Breast epithelium (tissue), 4 donors: ENCODE data around the gene R3HDM4. TPM values are rescaled to one million over a fixed set of nuclear protein-coding genes. Genes with fewer than 3 reads are reported as not detected.
A peak's percentile ranks its signal among the peaks of the same experiment; 100 is the strongest.

ENCODE experiments used
- DNase-seq, 2 donors: peaks; one replicate each; pipeline ENCODE4 v3.0.0-alpha.2; 2019; ENCODE audit warnings: low spot score in 2 of 2
- H3K27ac ChIP-seq, 2 donors: fragments of 200-600 bp; sonication (generic) in 1 of 2; one replicate each; pipeline ENCODE4 v1.5.1; 2016 to 2019; ENCODE audit warnings: mild to moderate bottlenecking in 1 of 2
- H3K27me3 ChIP-seq, 2 donors: fragments of 200-600 bp; sonication (generic) in 1 of 2; one replicate each; pipeline versions ENCODE4 v1.5.1 to v1.6.0; 2017 to 2019; ENCODE audit warnings: control low read depth in 1 of 2, mild to moderate bottlenecking in 1 of 2
- H3K36me3 ChIP-seq: fragments of 200-600 bp; one replicate; pipeline ENCODE4 v1.5.1; 2019
- H3K4me1 ChIP-seq, 2 donors: fragments of 200-600 bp; sonication (generic); one replicate each; pipeline ENCODE4 v1.5.1; 2016 to 2019; ENCODE audit warnings: control low read depth in 1 of 2
- H3K4me3 ChIP-seq, 3 donors: fragments of 200-600 bp; sonication (generic); 1 replicate in 2 of 3; 2 replicates in 1 of 3; pipeline ENCODE4 v1.5.1; 2016 to 2019; ENCODE audit warnings: mild to moderate bottlenecking in 3 of 3, moderate library complexity in 2 of 3
- H3K9me3 ChIP-seq, 2 donors: fragments of 200-600 bp; sonication (generic) in 1 of 2; one replicate each; pipeline ENCODE4 v1.5.1; 2016 to 2019; ENCODE audit warnings: control low read depth in 1 of 2
- POLR2A ChIP-seq: fragments of 450-650 bp; IDR thresholded peaks from one replicate; pipeline ENCODE4 v1.6.1; 2016; ENCODE audit warnings: antibody characterized with exemption, mild to moderate bottlenecking, moderate library complexity
- POLR2AphosphoS5 ChIP-seq, 3 donors: sonication (generic); formaldehyde crosslinking; IDR thresholded peaks; one replicate each; pipeline ENCODE4 v1.6.1; 2017; ENCODE audit warnings: antibody characterized with exemption in 3 of 3
- intact Hi-C: fragments of 100-400 bp; cut with DNase I; formaldehyde crosslinking; loops from one replicate; pipeline ENCODE4 v1.15.1; 2023; ENCODE audit warnings: low total_unique reads
- total RNA-seq, 3 donors: library from RNA; depleted of rRNA; stranded (reverse); fragments of >200 nt; gene quantifications; one replicate each; pipeline ENCODE4 v1.1.0, GENCODE V29; 2016
- TF ChIP-seq, protein P1 (sequence below), 3 donors: fragments of 450-650 bp; IDR thresholded peaks; one replicate each; pipeline ENCODE4 v1.5.1; 2016 to 2017; ENCODE audit warnings: antibody characterized with exemption in 3 of 3, mild to moderate bottlenecking in 3 of 3, moderate library complexity in 3 of 3

The R3HDM4 gene
- total RNA-seq, 3 donors from 2014 or later, result 31.8 to 41.6 (median 41.0) TPM

- Histone ChIP-seq H3K9me3 (no peaks in the 10 kb centered on the region), H3K4me1 (peaks cover 0 to 5% of the 10 kb centered on the region in 2 donors), H3K27me3 (no peaks in the 10 kb centered on the region), H3K27ac (no peak overlapping the region), H3K4me3 (no peak overlapping the region), H3K36me3 (no peaks in the 10 kb centered on the region)
- intact Hi-C loops, result no loop called here
- TF ChIP-seq POLR2AphosphoS5 (IDR thresholded peaks at IDR 0.05) (no peak), POLR2A (no peak)
- TF ChIP-seq, protein P1, sequence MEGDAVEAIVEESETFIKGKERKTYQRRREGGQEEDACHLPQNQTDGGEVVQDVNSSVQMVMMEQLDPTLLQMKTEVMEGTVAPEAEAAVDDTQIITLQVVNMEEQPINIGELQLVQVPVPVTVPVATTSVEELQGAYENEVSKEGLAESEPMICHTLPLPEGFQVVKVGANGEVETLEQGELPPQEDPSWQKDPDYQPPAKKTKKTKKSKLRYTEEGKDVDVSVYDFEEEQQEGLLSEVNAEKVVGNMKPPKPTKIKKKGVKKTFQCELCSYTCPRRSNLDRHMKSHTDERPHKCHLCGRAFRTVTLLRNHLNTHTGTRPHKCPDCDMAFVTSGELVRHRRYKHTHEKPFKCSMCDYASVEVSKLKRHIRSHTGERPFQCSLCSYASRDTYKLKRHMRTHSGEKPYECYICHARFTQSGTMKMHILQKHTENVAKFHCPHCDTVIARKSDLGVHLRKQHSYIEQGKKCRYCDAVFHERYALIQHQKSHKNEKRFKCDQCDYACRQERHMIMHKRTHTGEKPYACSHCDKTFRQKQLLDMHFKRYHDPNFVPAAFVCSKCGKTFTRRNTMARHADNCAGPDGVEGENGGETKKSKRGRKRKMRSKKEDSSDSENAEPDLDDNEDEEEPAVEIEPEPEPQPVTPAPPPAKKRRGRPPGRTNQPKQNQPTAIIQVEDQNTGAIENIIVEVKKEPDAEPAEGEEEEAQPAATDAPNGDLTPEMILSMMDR (IDR thresholded peaks at IDR 0.05), result no peak
- no peak for DNase-seq
Observed at GRCh38 chr19:953445-954271, 40.6 kb upstream of the R3HDM4 start.

DNA sequence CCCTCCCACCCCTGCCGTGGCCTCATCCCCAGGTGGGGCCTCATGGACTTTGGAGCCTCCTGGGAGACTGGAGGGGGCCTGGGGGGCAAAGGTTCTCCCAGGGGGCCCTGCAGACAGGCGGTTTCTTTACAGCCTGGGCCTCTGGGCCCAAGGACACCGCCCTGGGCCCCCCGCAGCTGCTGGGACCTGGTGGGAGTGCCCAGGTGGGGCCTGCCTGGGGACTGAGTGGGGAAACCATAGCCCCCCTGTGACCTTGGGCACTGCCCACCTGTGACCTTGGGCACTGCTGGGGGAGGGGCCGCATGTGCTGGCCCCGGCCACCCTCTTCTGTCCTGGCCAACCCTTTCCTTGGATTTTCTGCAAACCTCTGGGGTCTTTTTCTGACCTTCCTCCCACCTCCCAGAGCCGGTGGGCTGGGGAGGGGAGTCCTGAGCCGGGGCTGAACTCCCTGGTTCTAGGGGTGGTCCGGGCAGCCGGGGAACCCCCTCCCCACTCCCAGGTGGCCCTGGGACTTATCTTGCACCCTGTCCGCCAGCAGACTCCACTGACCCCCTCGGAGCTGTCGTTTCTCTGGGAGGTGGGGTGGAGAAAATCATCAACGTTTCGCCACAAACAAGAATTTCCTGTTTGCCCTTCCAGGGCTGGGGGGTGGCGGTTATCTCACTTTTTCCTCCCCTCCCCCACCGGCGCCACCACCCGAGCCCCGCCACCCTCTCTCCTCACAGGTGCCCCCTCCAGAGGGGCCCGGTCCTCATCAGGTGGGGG, 39.8 kb upstream of the R3HDM4 start:
- Histone ChIP-seq H3K4me3 (peak overlapping the region in 1 of 3 donors; percentile 7), H3K4me1 (peaks cover 0 to 5% of the 10 kb centered on the region in 2 donors), H3K36me3 (no peaks in the 10 kb centered on the region), H3K9me3 (no peaks in the 10 kb centered on the region), H3K27me3 (no peaks in the 10 kb centered on the region), H3K27ac (no peak overlapping the region)
- TF ChIP-seq, protein P1 (IDR thresholded peaks at IDR 0.05), result no peak
- TF ChIP-seq POLR2A, result no peak
- intact Hi-C loops, result no loop called here
- DNase-seq, result no peak

DNA sequence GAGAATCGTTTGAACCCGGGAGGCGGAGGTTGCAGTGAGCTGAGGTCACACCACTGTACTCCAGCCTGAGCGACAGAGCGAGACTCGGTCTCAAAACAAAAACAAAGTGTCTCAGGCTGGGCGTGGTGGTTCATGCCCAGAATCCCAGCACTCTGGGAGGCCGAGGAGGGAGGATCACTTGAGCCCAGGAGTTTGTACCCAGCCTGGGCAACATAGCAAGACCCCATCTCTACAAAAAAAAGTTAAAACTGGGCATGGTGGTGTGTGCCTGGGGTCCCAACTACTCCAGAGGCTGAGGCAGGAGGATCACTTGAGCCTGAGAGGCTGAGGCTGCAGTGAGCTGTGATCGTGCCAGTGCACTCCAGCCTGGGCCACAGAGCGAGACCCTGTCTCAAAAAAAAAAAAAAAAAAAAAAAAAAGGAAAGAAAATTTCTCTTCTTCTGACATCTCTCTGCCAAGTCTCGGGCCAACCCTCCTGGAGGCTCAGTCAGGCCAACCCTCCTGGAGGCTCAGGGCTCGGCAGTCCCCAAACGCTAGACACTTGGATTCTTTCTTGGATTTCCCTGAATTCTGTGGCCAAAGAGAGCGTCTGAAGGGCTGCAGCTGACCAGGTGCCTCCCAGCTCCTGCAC, 39.1 kb upstream of the R3HDM4 start:
- TF ChIP-seq POLR2AphosphoS5 (IDR thresholded peaks at IDR 0.05) (no peak), POLR2A (no peak)
- TF ChIP-seq, protein P1 (IDR thresholded peaks at IDR 0.05), result no peak
- Histone ChIP-seq H3K36me3 (no peaks in the 10 kb centered on the region), H3K9me3 (no peaks in the 10 kb centered on the region), H3K4me3 (no peak overlapping the region), H3K4me1 (peaks cover 0 to 5% of the 10 kb centered on the region in 2 donors), H3K27ac (no peak overlapping the region), H3K27me3 (no peaks in the 10 kb centered on the region)
- intact Hi-C loops, result no loop called here
- no peak for DNase-seq

DNA sequence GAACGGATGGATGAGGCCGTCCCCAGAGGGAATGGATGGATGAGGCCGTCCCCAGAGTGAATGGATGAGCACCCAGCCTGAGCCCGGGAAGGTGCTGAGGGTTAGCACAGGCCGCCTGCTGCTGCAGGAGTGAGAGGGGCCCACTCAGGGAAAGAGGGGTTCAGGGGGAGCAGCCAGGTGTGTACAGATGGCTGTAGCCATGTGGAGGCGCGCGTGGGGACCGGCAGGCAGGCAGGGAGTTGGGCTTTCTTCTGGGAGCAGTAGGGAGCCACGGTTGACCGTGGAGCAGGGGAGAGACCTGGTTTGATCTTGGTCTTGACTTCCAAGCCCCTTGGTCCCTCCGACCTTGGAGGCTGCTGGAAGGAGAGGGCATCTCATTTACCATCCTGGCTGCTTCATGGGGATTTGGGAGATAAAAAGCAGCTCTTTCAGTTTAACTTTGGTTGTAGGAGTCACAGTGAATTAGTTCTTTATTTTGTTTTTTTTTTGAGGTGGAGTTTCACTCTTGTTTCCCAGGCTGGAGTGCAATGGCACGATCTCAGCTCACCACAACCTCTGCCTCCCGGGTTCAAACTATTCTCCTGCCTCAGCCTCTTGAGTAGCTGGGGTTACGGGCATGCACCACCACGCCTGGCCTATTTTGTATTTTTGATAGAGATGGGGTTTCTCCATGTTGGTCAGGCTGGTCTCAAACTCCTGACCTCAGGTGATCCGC, 37.5 kb upstream of the R3HDM4 start:
- Histone ChIP-seq H3K27me3 (no peaks in the 10 kb centered on the region), H3K27ac (no peak overlapping the region), H3K36me3 (no peaks in the 10 kb centered on the region), H3K4me1 (peaks cover 0 to 5% of the 10 kb centered on the region in 2 donors), H3K4me3 (no peak overlapping the region), H3K9me3 (no peaks in the 10 kb centered on the region)
- intact Hi-C loops, result no loop called here
- TF ChIP-seq POLR2AphosphoS5 (IDR thresholded peaks at IDR 0.05) (no peak), POLR2A (no peak)
- TF ChIP-seq, protein P1 (IDR thresholded peaks at IDR 0.05), result no peak
- DNase-seq, result no peak
